ENCODE data around the gene KLHDC7B.

Gene KLHDC7B

DNA sequence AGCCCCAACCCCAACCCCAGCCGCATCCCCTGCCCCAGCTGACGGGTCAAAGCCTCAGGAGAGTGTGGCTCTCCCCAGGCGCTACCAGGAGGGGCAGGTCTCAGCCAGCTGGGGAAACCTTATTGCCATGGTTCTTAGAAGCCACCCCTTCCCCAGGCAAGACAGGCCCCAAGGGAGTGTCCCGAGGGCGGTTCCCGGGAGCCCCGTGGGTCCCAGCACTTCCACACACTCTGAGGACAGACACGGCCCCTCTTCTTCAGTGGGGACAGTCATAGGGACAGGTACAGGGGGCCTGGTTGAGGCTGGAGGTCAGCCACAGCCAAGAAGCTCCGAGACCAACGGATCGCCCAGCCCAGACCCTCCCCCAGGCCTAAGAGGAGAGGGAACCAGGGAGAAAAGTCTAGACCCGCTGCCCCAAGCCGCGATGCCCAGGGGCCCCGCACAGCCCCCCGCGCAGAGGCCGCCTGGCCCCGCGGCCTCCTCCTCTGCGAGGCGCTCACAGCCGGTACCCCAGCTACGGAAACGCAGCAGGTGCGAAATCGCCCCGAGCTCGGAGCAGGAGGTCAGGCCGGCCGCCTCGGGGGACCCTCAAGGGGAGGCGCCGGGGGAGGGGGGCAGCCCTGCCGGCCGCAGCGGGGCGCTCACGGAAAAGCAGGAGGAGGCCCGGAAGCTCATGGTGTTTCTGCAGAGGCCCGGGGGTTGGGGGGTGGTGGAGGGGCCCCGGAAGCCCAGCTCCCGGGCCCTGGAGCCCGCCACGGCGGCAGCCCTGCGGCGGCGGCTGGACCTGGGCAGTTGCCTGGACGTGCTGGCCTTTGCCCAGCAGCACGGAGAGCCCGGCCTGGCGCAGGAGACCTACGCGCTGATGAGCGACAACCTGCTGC, 2.6 kb downstream of the KLHDC7B start:
- no peak for DNase-seq (ENCODE audit: low read depth)

- DNase-seq (ENCODE audit: low read depth), result no peak
Measured at GRCh38 chr22:50548921-50549790, 3.5 kb downstream of the KLHDC7B start.

DNA sequence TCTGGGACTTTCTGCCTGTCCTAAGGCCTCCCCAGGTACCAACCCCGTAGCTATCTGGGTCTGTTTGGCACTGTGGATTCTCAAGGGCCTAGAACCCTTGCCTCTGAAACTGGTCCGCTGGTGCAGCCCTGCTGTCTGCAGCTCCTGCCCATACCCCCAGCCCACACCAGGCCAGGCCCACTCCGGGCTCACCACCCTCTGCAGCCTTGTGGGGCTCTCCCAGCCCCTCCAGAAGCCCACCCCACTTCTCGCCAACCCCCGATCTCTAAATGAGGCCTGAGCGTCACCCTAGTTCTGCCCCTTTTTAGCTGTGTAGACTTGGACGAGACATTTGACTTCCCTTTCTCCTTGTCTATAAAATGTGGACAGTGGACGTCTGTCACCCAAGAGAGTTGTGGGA, 4.7 kb downstream of the KLHDC7B start:
- DNase-seq (ENCODE audit: low read depth), result no peak

DNA sequence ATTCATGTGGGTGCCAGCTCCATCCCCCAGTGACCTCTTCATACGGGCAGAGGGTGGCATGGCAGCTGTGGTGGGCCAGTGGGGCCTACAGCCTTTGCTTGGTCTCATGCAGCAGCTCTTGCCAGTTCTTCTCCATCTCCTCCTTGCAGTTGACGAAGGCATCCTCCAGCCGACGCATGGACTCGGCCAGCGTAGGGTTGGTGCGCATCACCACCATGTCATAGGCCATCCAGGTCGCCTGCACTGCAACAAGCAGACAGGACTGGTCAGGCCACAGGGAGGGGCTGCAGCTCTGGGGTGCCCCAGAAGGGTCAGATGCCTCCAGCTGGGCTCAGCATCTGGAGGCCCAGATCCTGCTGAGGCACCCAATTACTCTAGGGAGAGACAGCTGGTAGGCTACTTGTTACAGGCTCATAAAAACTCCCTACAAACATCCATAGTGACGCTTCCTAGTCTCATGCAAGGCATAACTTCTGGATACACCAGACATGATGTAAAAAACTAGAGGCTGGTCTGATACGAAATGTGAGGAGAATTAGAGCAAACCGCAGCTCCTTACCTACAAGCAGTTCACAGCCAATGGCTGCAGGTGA, 5.6 kb downstream of the KLHDC7B start:
- no peak for DNase-seq (ENCODE audit: low read depth)

DNA sequence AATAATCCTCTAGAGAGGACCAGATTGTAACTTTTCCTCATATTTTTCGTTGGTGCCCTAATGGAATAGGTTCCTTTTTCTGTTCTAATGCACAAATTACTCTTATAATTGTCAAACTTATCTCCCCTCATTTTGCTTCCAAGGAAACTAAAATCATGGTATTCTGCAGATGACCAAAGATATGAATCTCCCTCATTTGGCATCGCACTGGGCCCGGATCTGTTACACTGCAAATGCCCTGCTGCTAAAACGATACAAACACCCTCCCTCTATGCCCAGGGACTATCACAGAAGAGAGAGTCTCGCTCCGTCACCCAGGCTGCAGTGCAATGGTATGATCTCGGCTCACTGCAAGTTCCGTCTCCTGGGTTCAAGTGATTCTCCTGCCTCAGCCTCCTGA, 7.6 kb downstream of the KLHDC7B start:
- DNase-seq (ENCODE audit: low read depth), result no peak

DNA sequence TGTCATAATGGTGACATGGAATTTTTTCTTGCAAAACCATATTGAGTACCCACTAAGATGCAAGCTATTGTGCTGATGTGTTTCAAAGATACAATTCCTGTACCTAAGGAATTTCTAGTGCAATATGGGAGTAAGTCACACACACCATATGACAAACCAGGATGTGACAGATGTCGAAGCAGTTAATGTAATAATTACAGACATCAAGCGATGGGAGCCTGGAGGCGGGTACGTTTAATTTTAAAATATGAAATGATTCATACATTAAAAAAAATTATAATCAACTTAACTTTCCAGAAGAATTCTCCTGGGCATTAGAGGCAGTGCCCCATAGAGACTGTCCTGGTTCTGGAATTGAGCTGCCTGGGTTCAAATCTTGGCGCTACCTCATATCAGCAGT, 11.0 kb downstream of the KLHDC7B start:
- DNase-seq (ENCODE audit: low read depth), result no peak

DNA sequence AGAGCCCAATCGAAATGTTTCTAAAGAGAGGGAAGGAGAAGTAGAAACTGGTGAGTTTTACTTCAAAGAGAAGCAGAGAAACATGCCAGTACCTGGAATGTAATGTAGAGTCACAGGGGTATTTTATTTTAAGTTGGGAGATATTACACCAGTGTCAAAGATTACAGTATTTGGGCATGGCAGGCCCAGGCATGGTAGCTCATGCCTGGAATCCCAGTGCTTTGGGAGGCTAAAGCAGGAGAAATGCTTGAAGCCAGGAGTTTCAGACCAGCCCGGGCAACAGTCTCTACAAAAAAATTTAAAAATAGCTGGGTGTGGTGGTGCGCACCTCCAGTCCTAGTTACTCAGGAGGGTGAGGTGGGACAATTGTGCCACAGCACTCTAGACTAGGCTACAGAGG, 14.3 kb downstream of the KLHDC7B start:
- DNase-seq (ENCODE audit: low read depth), result no peak

DNA sequence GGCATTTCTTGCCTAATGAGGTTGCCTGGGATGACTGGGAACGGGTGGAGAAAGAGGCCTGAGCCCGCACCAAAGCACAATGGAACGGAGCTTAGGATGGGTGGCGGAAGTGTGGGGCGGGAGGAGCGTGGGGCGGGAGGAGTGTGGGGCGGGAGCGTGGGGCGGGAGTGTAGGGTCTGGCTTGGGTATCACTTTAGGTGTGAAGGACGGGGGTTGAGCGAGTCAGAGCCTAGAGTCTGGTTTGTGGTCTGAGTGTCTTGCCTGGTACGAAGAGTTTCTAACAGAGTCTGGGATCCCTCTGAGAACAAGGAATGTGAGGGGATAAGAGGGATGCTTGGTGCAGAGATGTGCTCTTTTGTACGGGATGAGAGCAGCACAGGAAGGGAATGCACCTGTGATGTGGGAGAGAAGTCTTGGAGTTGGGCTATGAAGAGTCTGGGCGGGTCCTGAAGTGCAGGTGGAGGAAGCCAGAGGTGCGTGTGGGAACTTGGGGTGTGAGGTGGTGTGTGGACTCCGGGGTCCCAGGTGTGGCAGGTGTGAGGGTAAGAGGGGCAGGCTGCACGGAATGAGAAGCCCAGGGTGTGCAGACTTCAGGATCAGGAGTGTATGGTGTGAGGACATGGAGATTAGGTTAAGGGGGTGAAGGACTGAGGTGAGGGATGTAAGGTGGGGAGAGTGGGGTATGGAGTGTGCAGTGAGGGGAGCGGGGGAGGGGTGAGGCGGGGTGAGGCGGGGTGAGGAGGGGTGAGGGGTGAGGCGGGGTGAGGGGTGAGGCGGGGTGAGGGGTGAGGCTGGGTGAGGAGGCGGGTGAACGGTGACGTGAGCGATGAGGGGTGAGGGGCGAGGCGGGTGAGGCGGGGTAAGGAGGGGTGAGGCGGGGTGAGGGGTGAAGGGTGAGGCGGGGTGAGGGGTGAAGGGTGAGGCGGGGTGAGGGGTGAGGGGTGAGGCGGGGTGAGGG, 16.0 kb downstream of the KLHDC7B start:
- DNase-seq (ENCODE audit: low read depth), result no peak

- no peak for DNase-seq (ENCODE audit: low read depth)
Measured at GRCh38 chr22:50562523-50563412, 17.1 kb downstream of the KLHDC7B start, which contains the start of gene SYCE3. Gene SYCE3, minus strand, starts transcription at chr22:50562919. Its CDS starts 6,514 bp downstream, at chr22:50556405.

DNA sequence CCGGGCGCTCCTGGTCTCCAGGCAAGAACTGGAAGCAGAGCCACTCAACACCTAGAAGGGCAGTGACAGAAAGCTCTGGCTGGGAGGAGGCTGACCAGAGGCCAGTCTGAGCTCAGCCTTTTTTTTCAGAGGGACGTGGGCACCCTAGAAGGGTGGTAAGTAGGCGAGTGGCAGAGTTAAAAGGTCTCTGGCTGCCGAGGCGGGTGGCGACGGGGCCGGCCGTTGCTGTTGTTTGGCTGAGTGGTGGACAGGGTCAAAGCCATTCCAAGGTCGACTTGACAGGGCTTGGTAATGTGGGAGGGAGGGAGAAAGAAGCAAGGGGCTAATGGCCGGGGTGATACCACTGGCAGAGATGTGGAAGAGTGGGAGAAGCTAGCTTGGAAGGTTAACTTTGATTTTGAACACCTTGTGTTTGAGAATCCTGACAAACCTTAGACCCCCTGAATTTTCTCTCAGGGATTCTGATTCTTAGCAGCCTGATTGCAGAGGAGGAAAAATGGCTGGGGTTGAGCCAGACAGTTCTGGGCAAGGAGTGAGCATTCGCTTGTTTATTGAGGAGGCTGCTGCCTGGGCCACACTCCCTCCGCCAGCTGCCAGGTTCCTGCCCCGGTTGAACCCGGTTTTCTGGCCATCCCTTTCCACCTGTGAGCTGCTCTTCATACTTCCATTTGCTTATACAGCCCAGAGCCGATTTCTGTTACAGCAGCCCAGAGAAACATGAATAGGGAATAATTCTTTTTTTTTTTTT, 17.9 kb downstream of the KLHDC7B start:
- DNase-seq (ENCODE audit: low read depth), result no peak

DNA sequence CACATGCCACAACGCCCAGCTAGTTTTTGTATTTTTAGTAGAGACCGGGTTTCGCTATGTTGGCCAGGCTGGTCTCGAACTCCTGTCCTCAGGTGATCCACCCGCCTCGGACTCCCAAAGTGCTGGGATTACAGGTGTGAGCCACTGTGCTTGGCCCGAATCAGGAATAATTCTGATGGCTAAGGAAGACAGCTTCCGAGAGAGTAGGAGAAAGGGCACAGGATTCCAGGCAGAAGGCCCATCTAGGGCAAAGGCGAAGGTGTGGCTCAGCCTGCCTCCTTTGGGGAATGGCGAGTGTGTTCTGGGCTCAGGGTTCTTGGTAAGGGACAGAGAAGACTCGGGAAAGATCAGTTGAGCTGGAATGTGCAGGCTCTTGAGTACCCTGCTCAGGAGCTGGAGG, 18.6 kb downstream of the KLHDC7B start:
- no peak for DNase-seq (ENCODE audit: low read depth)

DNA sequence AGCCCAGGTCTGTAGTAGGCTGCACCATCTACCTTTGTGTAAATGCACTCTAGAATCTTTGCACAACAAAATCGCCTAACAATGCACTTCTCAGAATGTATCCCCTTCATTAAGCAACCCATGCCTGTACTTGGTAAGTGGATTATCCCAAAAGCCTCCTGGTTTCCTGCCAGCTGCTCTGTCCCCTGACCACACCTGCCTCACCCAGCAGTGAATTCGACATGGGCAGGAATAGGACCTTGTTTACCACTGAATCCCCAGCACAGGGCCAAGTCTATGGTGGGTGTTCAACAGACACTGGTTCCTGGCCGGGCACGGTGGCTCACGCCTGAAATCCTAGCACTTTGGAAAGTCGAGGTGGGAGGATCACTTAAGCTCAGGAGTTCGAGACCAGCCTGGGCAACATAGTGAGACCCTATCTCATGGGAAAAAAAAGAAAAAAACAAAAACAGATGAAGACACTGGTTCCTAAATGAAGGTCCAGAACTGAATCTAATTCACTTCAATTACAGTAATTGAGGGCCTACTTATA, 22.1 kb downstream of the KLHDC7B start:
- DNase-seq (ENCODE audit: low read depth), result no peak

GRCh38 chr22:50568626-50569025, 22.9 kb downstream of the KLHDC7B start:
- DNase-seq (ENCODE audit: low read depth), result no peak

GRCh38 chr22:50569041-50569459, 23.4 kb downstream of the KLHDC7B start:
- no peak for DNase-seq (ENCODE audit: low read depth)

DNA sequence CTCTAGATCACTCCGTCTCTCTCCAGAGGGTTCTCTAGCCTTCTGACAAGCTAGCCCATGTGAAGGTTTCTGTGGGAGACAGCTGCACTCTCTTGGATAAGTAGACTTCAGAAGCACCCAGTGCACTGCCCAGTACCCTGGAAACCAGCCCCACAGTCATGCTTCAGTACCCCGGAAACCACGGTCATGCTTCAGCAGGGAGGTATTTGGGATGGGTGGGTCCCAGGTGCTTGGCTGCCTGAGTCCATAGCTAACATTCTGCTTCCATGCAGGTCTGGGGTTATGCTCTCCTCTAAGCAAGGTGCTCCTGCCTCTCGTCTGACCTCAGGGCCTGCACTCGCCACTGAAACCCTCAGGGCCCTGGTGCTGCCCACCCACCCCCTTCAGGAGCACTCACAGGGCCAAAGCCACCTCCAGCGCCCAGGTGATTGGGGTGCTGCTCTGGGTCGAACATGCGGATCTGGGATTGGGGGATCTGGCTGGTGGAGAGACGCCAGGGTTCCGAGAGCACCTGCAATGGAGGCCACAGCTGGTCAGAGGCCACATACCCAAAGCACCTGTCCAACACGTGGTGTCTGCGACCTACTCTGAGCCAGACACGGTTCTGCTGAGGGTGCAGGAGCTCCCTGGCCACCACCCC, 24.3 kb downstream of the KLHDC7B start:
- no peak for DNase-seq (ENCODE audit: low read depth)

GRCh38 chr22:50570861-50571260, 25.2 kb downstream of the KLHDC7B start:
- no peak for DNase-seq (ENCODE audit: low read depth)

GRCh38 chr22:50571264-50572175, 25.8 kb downstream of the KLHDC7B start:
- DNase-seq (ENCODE audit: low read depth), result no peak

GRCh38 chr22:50572965-50573364, 27.3 kb downstream of the KLHDC7B start:
- no peak for DNase-seq (ENCODE audit: low read depth)
